Body of pancreas (tissue), 4 donors: Measurements from ENCODE around the gene PIP5KL1. TPM values are rescaled to one million over a fixed set of nuclear protein-coding genes. Genes with fewer than 3 reads are reported as not detected.
"Not testable (repeated sequence)": the region's sequence is repeated elsewhere in the genome, so short reads cannot be mapped to it uniquely, and the experiment has no call there.

Source experiments
- ATAC-seq: fragments of 150-250 bp; one replicate; pipeline ENCODE4 v1.9.1; 2016
- DNase-seq, 4 donors: peaks; one replicate each; pipeline ENCODE4 v3.0.0-alpha.2; 2019
- H3K27ac ChIP-seq, 4 donors: fragments of 200-600 bp; sonication (generic); 1 replicate in 3 of 4; 2 replicates in 1 of 4; pipeline versions ENCODE4 v1.5.1 to v1.6.1; 2016 to 2019; ENCODE audit warnings: mild to moderate bottlenecking in 1 of 4, mixed read lengths in 1 of 4, moderate library complexity in 1 of 4
- H3K27me3 ChIP-seq, 2 donors: fragments of 200-600 bp; sonication (generic); one replicate each; pipeline ENCODE4 v1.6.0; 2016; ENCODE audit warnings: mild to moderate bottlenecking in 1 of 2
- H3K36me3 ChIP-seq, 2 donors: fragments of 200-600 bp; sonication (generic); replicated peaks in 1 of 2; 2 replicates each; pipeline ENCODE4 v1.5.1; 2016; ENCODE audit warnings: low read depth in 2 of 2; ENCODE audit not compliant: insufficient read depth in 1 of 2
- H3K4me1 ChIP-seq: fragments of 200-600 bp; sonication (generic); one replicate; pipeline ENCODE4 v1.6.0; 2016
- H3K4me3 ChIP-seq, 2 donors: fragments of 200-600 bp; sonication (generic); 1 replicate in 1 of 2; 2 replicates in 1 of 2; pipeline ENCODE4 v1.5.1; 2016 to 2019
- H3K9me3 ChIP-seq, 3 donors: fragments of 200-600 bp; sonication (generic); 1 replicate in 2 of 3; 2 replicates in 1 of 3; pipeline ENCODE4 v1.5.1; 2016
- CTCF ChIP-seq, 7 experiments: fragments of 450-650 bp in 4 of 7; fragments of 200-600 bp in 3 of 7; sonication (generic) in 3 of 7; IDR thresholded peaks; one replicate each; pipeline ENCODE4 v1.5.1; 2016 to 2019; ENCODE audit warnings: antibody characterized with exemption in 7 of 7
- POLR2A ChIP-seq, 3 donors: fragments of 450-650 bp; IDR thresholded peaks; one replicate each; pipeline ENCODE4 v1.6.1; 2016; ENCODE audit warnings: antibody characterized with exemption in 3 of 3, mild to moderate bottlenecking in 2 of 3
- WGBS, 2 donors: methylation state at CpG; one replicate each; pipeline ENCODE4 v1.1.5; 2017; 5-methylcytosine and 5-hydroxymethylcytosine counted together
- intact Hi-C: fragments of 100-400 bp; cut with DNase I; formaldehyde crosslinking; loops from one replicate; pipeline ENCODE4 v1.15.1; 2023
- total RNA-seq, 2 donors: library from RNA; depleted of rRNA; stranded (reverse); fragments of >200 nt; gene quantifications; one replicate each; pipeline ENCODE4 v1.1.0, GENCODE V29; 2016

PIP5KL1 gene
- total RNA-seq, 2 donors from 2014 or later = 1.3 to 2.6 TPM

- ATAC-seq (no peak), DNase-seq (no peak)
- Histone ChIP-seq H3K9me3 (no peaks in the 10 kb centered on the region), H3K4me1 (peaks cover 29% of the 10 kb centered on the region), H3K27ac (peak overlapping the region; percentile 65 to 82 (median 73)), H3K36me3 (peaks cover under 1 to 12% of the 10 kb centered on the region in 2 donors), H3K27me3 (no peaks in the 10 kb centered on the region), H3K4me3 (no peak overlapping the region)
- intact Hi-C loops = no loop called here
- TF ChIP-seq CTCF (IDR thresholded peaks at IDR 0.05) (no peak), POLR2A (IDR thresholded peaks at IDR 0.05) (no peak)
- 75 to 85% methylated on average over 11 to 15 of the region's 15 CpGs for WGBS, 2 donors
Measured at GRCh38 chr9:127884976-127885490, 45.5 kb downstream of the PIP5KL1 start.

- intact Hi-C loops = no loop called here
Measured at GRCh38 chr9:127884427-127884911, 46.1 kb downstream of the PIP5KL1 start.

GRCh38 chr9:127883959-127884358 is 46.6 kb downstream of the PIP5KL1 start:
- Histone ChIP-seq H3K4me3 (no peak overlapping the region), H3K27ac (peak overlapping the region; percentile 25 to 82 (median 73)), H3K36me3 (peaks cover 0 to 12% of the 10 kb centered on the region in 2 donors), H3K27me3 (no peaks in the 10 kb centered on the region), H3K9me3 (no peaks in the 10 kb centered on the region), H3K4me1 (peaks cover 29% of the 10 kb centered on the region)
- ATAC-seq = peak; percentile 4
- intact Hi-C loops = no loop called here
- 59 to 77% methylated on average over 6 to 7 of the region's 7 CpGs for WGBS, 2 donors
- no peak for TF ChIP-seq CTCF (IDR thresholded peaks at IDR 0.05)
- no peak for TF ChIP-seq POLR2A (IDR thresholded peaks at IDR 0.05)
- no peak for DNase-seq

More at GRCh38 chr9:127884427-127884911, 46.1 kb downstream of the PIP5KL1 start:
- H3K36me3 ChIP-seq = peaks cover 0 to 12% of the 10 kb centered on the region in 2 donors
- ATAC-seq (peak; percentile 87), DNase-seq (peak; percentile 76 to 84 (median 82))
- 14 to 17% methylated on average over 1 to 11 of the region's 11 CpGs for WGBS, 2 donors
- no peak overlapping the region for H3K4me3 ChIP-seq
- H3K4me1 ChIP-seq = peaks cover 29% of the 10 kb centered on the region
- H3K9me3 ChIP-seq = no peaks in the 10 kb centered on the region
- H3K27me3 ChIP-seq = no peaks in the 10 kb centered on the region
- H3K27ac ChIP-seq = peak overlapping the region; percentile 25 to 82 (median 73)
- TF ChIP-seq CTCF (IDR thresholded peaks at IDR 0.05) (no peak), POLR2A (IDR thresholded peaks at IDR 0.05) (peak in 2 of 3 donors; percentile 22 to 23)

- H3K4me3 ChIP-seq, DNase-seq, H3K27ac ChIP-seq, H3K36me3 ChIP-seq, intact Hi-C loops, H3K9me3 ChIP-seq, ATAC-seq, H3K27me3 ChIP-seq: not testable (repeated sequence)
- 80 to 81% methylated on average over 3 of the region's 3 CpGs for WGBS, 2 donors
- H3K4me1 ChIP-seq = peaks cover 42% of the 10 kb centered on the region
Measured at GRCh38 chr9:127881715-127882114, 48.9 kb downstream of the PIP5KL1 start.

- no peaks in the 10 kb centered on the region for H3K27me3 ChIP-seq
- peaks cover 45% of the 10 kb centered on the region for H3K4me1 ChIP-seq
- ATAC-seq (no peak), DNase-seq (no peak)
- no peaks in the 10 kb centered on the region for H3K36me3 ChIP-seq
- no peak for TF ChIP-seq POLR2A (IDR thresholded peaks at IDR 0.05)
- TF ChIP-seq CTCF (IDR thresholded peaks at IDR 0.05) = no peak
- no peak overlapping the region for H3K4me3 ChIP-seq
- WGBS, 2 donors = 69 to 81% methylated on average over 8 of the region's 8 CpGs
- no peak overlapping the region for H3K27ac ChIP-seq
- H3K9me3 ChIP-seq = no peaks in the 10 kb centered on the region
- intact Hi-C loops = no loop called here
Measured at GRCh38 chr9:127880143-127880542, 50.4 kb downstream of the PIP5KL1 start.
